Measurements from ENCODE around the gene PPP2R1B.

The PPP2R1B gene

DNA sequence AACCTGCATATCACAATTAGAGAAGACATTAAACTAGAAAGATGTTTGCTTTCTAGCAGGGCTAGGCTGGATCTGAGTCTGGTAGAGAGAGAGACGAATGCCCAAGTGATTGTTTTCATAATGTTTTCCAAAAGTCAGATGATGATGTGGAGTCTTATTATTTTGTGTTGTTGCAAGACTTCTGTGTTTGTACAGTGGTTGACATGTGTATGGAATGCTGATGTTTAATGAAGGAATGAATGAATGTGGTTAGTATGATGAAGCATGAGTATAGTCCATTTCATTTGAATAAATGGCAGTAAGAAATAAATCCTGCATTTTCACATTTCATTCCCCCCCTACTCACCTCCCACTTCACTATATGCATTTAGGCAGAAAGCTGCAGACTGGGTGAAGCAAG lies 69.6 kb downstream of the PPP2R1B start:
- no peak for DNase-seq (ENCODE audit: extremely low spot score)
- POLR2A ChIA-PET, result no interaction called here
- CTCF ChIA-PET, result interaction anchor here (1.2 to 4.7 kb wide), 6 partner anchors 12 to 61 kb away, joined by 3 to 18 read pairs (median 5); no protein-coding TSS in a partner anchor
- TF ChIP-seq, protein P1, sequence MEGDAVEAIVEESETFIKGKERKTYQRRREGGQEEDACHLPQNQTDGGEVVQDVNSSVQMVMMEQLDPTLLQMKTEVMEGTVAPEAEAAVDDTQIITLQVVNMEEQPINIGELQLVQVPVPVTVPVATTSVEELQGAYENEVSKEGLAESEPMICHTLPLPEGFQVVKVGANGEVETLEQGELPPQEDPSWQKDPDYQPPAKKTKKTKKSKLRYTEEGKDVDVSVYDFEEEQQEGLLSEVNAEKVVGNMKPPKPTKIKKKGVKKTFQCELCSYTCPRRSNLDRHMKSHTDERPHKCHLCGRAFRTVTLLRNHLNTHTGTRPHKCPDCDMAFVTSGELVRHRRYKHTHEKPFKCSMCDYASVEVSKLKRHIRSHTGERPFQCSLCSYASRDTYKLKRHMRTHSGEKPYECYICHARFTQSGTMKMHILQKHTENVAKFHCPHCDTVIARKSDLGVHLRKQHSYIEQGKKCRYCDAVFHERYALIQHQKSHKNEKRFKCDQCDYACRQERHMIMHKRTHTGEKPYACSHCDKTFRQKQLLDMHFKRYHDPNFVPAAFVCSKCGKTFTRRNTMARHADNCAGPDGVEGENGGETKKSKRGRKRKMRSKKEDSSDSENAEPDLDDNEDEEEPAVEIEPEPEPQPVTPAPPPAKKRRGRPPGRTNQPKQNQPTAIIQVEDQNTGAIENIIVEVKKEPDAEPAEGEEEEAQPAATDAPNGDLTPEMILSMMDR (IDR thresholded peaks at IDR 0.05; ENCODE audit: control extremely low read depth, extremely low read depth, low read depth, missing control alignments), result no peak

- CTCF ChIA-PET, result interaction anchor here (1.0 to 4.7 kb wide), 7 partner anchors 10 to 39 kb away, joined by 3 to 18 read pairs (median 5); no protein-coding TSS in a partner anchor
- POLR2A ChIA-PET, result no interaction called here
- no peak for DNase-seq (ENCODE audit: extremely low spot score)
- TF ChIP-seq, protein P1 (IDR thresholded peaks at IDR 0.05; ENCODE audit: control extremely low read depth, extremely low read depth, low read depth, missing control alignments), result no peak
These were observed 71.3 kb downstream of the PPP2R1B start for GRCh38 chr11:111694851-111695250.

- CTCF ChIA-PET, result interaction anchor here (1.1 to 4.7 kb wide), 5 partner anchors 9 to 36 kb away, joined by 3 to 18 read pairs (median 3); no protein-coding TSS in a partner anchor
- TF ChIP-seq, protein P1 (IDR thresholded peaks at IDR 0.05; ENCODE audit: control extremely low read depth, extremely low read depth, low read depth, missing control alignments), result no peak
- POLR2A ChIA-PET, result no interaction called here
- DNase-seq (ENCODE audit: extremely low spot score), result no peak
These were observed 72.8 kb downstream of the PPP2R1B start for GRCh38 chr11:111693224-111693937.

- POLR2A ChIA-PET, result no interaction called here
- DNase-seq (ENCODE audit: extremely low spot score), result no peak
- CTCF ChIA-PET, result interaction anchor here (1.0 kb wide), 2 partner anchors 22 to 85 kb away, joined by 3 to 4 read pairs; no protein-coding TSS in a partner anchor
- TF ChIP-seq, protein P1 (IDR thresholded peaks at IDR 0.05; ENCODE audit: control extremely low read depth, extremely low read depth, low read depth, missing control alignments), result no peak
These were observed 74.4 kb downstream of the PPP2R1B start for GRCh38 chr11:111691741-111692140.

DNA sequence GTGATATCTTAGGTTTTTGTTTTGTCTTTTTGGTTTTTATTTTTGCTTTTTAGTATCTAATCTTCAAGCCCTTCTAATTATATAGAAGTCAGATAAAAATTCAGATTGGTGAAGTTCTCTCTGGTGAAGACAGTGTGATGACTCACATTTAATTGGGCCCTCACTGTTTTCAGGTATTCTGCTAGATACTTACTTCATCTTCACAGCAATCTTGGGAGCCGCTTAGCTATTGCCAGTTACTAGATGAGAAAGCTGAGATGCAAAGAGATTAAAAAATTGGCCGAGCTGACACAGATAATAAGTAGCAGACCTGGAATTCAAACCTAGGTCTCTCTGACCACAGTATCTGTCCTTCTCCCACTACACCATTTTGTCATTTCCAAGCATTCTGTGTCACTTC lies 75.0 kb downstream of the PPP2R1B start:
- DNase-seq (ENCODE audit: extremely low spot score), result no peak
- ChIA-PET POLR2A (no interaction called here), CTCF (interaction anchor here (1.0 kb wide), 1 partner anchor 85 kb away, joined by 4 read pairs; no protein-coding TSS in a partner anchor)
- TF ChIP-seq, protein P1 (IDR thresholded peaks at IDR 0.05; ENCODE audit: control extremely low read depth, extremely low read depth, low read depth, missing control alignments), result no peak

DNA sequence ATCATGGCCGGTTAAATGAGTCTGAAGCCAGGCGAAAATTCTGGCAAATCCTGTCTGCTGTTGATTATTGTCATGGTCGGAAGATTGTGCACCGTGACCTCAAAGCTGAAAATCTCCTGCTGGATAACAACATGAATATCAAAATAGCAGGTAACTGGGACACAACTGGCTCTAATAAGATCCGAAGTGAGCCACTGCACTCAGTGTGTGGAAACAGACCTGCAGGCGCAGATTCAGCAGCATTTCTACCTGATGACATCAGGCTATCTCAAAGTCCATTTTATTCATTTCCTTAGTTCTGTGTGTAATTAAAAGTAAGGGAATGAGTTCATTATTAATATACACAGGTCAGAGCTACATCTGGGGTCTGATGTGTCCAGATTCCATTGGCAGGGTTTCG lies 78.2 kb downstream of the PPP2R1B start:
- POLR2A ChIA-PET, result no interaction called here
- no peak for DNase-seq (ENCODE audit: extremely low spot score)
- TF ChIP-seq, protein P1 (IDR thresholded peaks at IDR 0.05; ENCODE audit: control extremely low read depth, extremely low read depth, low read depth, missing control alignments), result no peak

More for the DNA sequence above, 78.2 kb downstream of the PPP2R1B start:
- CTCF ChIA-PET, result interaction anchor here (1.5 to 1.6 kb wide), 2 partner anchors 10 to 13 kb away, joined by 5 to 8 read pairs; no protein-coding TSS in a partner anchor

All from GM10248 (cell line).